HepG2 (cell line): ENCODE results near the gene KTI12. TPM values are rescaled to one million over a fixed set of nuclear protein-coding genes. Genes with fewer than 3 reads are reported as not detected.
A peak's percentile ranks its signal among the peaks of the same experiment; 100 is the strongest.

ENCODE experiments used
- ELF4 ChIP-seq: sonication (generic); formaldehyde crosslinking; IDR thresholded peaks from 2 replicates; pipeline ENCODE4 v1.5.0; 2020; ENCODE audit warnings: missing genetic modification reagents, mild to moderate bottlenecking, moderate library complexity, borderline replicate concordance
- HNF4G ChIP-seq, 2 experiments: sonication (generic) in 1 of 2; formaldehyde crosslinking in 1 of 2; IDR thresholded peaks; 2 replicates each; pipeline versions ENCODE4 v1.4.0 to v1.6.1; 2011 to 2020; ENCODE audit warnings: borderline replicate concordance in 2 of 2, low read depth in 2 of 2, mild to moderate bottlenecking in 2 of 2, low read length in 1 of 2, missing genetic modification reagents in 1 of 2, moderate library complexity in 1 of 2
- KDM2A ChIP-seq: sonication (generic); formaldehyde crosslinking; IDR thresholded peaks from 2 replicates; pipeline ENCODE4 v1.4.0; 2020; ENCODE audit warnings: low read depth, missing genetic modification reagents, borderline replicate concordance
- RARA ChIP-seq: IDR thresholded peaks from 2 replicates; pipeline ENCODE4 v1.6.1; 2016; ENCODE audit warnings: missing genetic modification reagents, missing compliant biosample characterization
- ZNF3 ChIP-seq: IDR thresholded peaks from 2 replicates; pipeline ENCODE4 v1.7.0; 2017; ENCODE audit warnings: inconsistent platforms
- ZNF317 ChIP-seq: sonication (generic); formaldehyde crosslinking; IDR thresholded peaks from 2 replicates; pipeline ENCODE4 v1.5.0; 2020; ENCODE audit warnings: mild to moderate bottlenecking, missing genetic modification reagents
- polyA plus RNA-seq, 8 experiments: library from polyadenylated mRNA; depleted of rRNA in 3 of 8; stranded (reverse) in 7 of 8; unstranded in 1 of 8; fragments of >200 nt; fragmentation: Illumina TruSeq in 4 of 8; extraction: Trizol in 4 of 8; gene quantifications; 2 replicates each; pipeline versions ENCODE4 v1.2.1 to v1.2.3, GENCODE V29; 2011 to 2016; ENCODE audit warnings: low read depth in 4 of 8, missing spikeins in 1 of 8, mixed read lengths in 1 of 8; ENCODE audit not compliant: insufficient read depth in 1 of 8
- total RNA-seq, 5 experiments: library from RNA; depleted of rRNA; stranded (reverse); fragments of >200 nt; fragmentation: Illumina TruSeq; extraction: Trizol; gene quantifications; 2 replicates each; pipeline ENCODE4 v1.2.3, GENCODE V29; 2016; ENCODE audit warnings: low read depth in 1 of 5
- TF ChIP-seq, protein P1 (sequence below): sonication (generic); formaldehyde crosslinking; IDR thresholded peaks from 2 replicates; pipeline ENCODE4 v1.5.0; 2020; ENCODE audit warnings: mild to moderate bottlenecking, missing genetic modification reagents, borderline replicate concordance
- TF ChIP-seq, protein P2 (sequence below): sonication (generic); formaldehyde crosslinking; IDR thresholded peaks from 2 replicates; pipeline ENCODE4 v1.4.0; 2020; ENCODE audit warnings: missing genetic modification reagents, borderline replicate concordance
- TF ChIP-seq, protein P3 (sequence below): sonication (generic); formaldehyde crosslinking; IDR thresholded peaks from 2 replicates; pipeline ENCODE4 v1.4.0; 2020; ENCODE audit warnings: mild to moderate bottlenecking, missing genetic modification reagents
- TF ChIP-seq, protein P4 (sequence below): sonication (generic); formaldehyde crosslinking; IDR thresholded peaks from 2 replicates; pipeline ENCODE4 v1.4.0; 2020; ENCODE audit warnings: missing genetic modification reagents, borderline replicate concordance
- TF ChIP-seq, protein P5 (sequence below): sonication (generic); formaldehyde crosslinking; IDR thresholded peaks from 2 replicates; pipeline ENCODE4; 2020; ENCODE audit warnings: missing genetic modification reagents, mild to moderate bottlenecking, borderline replicate concordance
- TF ChIP-seq, protein P6 (sequence below): IDR thresholded peaks from 2 replicates; pipeline ENCODE4 v1.6.1; 2016; ENCODE audit warnings: missing biosample characterization, missing genetic modification reagents, low read depth
- TF ChIP-seq, protein P7 (sequence below): sonication (generic); formaldehyde crosslinking; IDR thresholded peaks from 2 replicates; pipeline ENCODE4 v1.9.0; 2021; ENCODE audit warnings: missing genetic modification reagents, borderline replicate concordance

The KTI12 gene
- total and polyA plus RNA-seq, 2 of the 13 experiments (the other 11 are each of a cell fraction or from before 2014, with no cell fraction given): 7.4 to 10.2 TPM

DNA sequence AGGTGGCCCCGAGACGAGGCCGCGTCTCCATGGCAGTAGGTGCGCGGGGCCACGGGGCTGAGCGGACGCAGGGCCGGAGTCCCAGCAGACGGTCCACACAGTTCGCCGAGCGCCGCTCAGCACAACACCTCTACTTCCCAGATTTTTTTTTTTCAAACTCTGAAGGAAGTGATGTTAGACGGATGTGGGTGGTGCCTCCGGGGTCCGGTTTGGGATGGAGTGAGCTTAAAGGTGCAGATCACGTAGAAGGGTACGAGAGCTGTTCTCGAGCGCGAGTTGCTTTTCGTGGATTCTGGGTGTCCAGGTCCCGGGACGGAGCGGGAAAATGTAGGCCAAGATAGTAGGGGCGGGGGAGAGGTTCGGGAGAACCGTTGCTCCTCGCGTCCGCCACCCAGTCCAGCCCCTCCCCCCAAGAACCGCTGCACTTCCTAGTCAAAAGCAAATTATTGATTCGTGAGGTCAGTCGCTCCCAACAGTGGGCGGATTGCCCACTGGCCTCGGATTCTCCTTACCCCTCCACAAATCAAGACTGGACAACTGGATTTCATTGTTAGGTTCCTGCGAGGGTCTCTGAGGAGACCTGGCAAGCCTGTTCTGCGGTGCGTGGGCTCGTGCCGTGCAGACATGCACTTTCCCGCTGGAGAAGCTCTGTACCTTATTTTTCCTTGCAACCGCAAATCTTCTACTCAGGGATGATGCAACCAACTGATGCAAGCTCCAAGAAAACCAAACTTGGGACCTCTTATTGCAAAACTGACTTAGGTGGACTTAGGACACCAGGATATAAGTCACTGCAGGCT is 21.7 kb upstream of the KTI12 start, which contains the start of gene TXNDC12 (continued):
- TF ChIP-seq, protein P1, sequence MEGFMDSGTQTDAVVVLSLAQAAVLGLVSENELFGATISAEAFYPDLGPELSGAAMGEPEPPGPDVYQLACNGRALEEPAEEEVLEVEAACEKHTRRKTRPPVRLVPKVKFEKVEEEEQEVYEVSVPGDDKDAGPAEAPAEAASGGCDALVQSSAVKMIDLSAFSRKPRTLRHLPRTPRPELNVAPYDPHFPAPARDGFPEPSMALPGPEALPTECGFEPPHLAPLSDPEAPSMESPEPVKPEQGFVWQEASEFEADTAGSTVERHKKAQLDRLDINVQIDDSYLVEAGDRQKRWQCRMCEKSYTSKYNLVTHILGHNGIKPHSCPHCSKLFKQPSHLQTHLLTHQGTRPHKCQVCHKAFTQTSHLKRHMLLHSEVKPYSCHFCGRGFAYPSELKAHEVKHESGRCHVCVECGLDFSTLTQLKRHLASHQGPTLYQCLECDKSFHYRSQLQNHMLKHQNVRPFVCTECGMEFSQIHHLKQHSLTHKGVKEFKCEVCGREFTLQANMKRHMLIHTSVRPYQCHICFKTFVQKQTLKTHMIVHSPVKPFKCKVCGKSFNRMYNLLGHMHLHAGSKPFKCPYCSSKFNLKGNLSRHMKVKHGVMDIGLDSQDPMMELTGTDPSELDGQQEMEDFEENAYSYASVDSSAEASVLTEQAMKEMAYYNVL (CRISPR knock-in tag): peak; percentile 47; the same call in 1 of the 2 replicates
- peak; percentile 20; the same call in 1 of the 2 replicates for TF ChIP-seq HNF4G (IDR thresholded peaks at IDR 0.05; ENCODE audit: borderline replicate concordance, low read depth, low read length)
- TF ChIP-seq HNF4G (CRISPR knock-in tag; IDR thresholded peaks at IDR 0.05; ENCODE audit: borderline replicate concordance, low read depth): no peak
- TF ChIP-seq, protein P2, sequence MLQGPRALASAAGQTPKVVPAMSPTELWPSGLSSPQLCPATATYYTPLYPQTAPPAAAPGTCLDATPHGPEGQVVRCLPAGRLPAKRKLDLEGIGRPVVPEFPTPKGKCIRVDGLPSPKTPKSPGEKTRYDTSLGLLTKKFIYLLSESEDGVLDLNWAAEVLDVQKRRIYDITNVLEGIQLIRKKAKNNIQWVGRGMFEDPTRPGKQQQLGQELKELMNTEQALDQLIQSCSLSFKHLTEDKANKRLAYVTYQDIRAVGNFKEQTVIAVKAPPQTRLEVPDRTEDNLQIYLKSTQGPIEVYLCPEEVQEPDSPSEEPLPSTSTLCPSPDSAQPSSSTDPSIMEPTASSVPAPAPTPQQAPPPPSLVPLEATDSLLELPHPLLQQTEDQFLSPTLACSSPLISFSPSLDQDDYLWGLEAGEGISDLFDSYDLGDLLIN: 0 out of 2 replicates have a peak, but pooled peaks have one; percentile 50
- TF ChIP-seq, protein P3, sequence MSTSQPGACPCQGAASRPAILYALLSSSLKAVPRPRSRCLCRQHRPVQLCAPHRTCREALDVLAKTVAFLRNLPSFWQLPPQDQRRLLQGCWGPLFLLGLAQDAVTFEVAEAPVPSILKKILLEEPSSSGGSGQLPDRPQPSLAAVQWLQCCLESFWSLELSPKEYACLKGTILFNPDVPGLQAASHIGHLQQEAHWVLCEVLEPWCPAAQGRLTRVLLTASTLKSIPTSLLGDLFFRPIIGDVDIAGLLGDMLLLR (CRISPR knock-in tag): peak; percentile 64; the same call in 1 of the 2 replicates
- TF ChIP-seq, protein P4, sequence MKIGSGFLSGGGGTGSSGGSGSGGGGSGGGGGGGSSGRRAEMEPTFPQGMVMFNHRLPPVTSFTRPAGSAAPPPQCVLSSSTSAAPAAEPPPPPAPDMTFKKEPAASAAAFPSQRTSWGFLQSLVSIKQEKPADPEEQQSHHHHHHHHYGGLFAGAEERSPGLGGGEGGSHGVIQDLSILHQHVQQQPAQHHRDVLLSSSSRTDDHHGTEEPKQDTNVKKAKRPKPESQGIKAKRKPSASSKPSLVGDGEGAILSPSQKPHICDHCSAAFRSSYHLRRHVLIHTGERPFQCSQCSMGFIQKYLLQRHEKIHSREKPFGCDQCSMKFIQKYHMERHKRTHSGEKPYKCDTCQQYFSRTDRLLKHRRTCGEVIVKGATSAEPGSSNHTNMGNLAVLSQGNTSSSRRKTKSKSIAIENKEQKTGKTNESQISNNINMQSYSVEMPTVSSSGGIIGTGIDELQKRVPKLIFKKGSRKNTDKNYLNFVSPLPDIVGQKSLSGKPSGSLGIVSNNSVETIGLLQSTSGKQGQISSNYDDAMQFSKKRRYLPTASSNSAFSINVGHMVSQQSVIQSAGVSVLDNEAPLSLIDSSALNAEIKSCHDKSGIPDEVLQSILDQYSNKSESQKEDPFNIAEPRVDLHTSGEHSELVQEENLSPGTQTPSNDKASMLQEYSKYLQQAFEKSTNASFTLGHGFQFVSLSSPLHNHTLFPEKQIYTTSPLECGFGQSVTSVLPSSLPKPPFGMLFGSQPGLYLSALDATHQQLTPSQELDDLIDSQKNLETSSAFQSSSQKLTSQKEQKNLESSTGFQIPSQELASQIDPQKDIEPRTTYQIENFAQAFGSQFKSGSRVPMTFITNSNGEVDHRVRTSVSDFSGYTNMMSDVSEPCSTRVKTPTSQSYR (CRISPR knock-in tag): peak; percentile 94
- TF ChIP-seq, protein P5, sequence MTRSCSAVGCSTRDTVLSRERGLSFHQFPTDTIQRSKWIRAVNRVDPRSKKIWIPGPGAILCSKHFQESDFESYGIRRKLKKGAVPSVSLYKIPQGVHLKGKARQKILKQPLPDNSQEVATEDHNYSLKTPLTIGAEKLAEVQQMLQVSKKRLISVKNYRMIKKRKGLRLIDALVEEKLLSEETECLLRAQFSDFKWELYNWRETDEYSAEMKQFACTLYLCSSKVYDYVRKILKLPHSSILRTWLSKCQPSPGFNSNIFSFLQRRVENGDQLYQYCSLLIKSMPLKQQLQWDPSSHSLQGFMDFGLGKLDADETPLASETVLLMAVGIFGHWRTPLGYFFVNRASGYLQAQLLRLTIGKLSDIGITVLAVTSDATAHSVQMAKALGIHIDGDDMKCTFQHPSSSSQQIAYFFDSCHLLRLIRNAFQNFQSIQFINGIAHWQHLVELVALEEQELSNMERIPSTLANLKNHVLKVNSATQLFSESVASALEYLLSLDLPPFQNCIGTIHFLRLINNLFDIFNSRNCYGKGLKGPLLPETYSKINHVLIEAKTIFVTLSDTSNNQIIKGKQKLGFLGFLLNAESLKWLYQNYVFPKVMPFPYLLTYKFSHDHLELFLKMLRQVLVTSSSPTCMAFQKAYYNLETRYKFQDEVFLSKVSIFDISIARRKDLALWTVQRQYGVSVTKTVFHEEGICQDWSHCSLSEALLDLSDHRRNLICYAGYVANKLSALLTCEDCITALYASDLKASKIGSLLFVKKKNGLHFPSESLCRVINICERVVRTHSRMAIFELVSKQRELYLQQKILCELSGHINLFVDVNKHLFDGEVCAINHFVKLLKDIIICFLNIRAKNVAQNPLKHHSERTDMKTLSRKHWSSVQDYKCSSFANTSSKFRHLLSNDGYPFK: peak; percentile 66; the same call in 1 of the 2 replicates
- TF ChIP-seq ELF4 (CRISPR knock-in tag): peak; percentile 65; the same call in 1 of the 2 replicates
- no peak for TF ChIP-seq ZNF3
- TF ChIP-seq KDM2A (CRISPR knock-in tag): peak; percentile 83; the same call in 1 of the 2 replicates
- TF ChIP-seq, protein P6, sequence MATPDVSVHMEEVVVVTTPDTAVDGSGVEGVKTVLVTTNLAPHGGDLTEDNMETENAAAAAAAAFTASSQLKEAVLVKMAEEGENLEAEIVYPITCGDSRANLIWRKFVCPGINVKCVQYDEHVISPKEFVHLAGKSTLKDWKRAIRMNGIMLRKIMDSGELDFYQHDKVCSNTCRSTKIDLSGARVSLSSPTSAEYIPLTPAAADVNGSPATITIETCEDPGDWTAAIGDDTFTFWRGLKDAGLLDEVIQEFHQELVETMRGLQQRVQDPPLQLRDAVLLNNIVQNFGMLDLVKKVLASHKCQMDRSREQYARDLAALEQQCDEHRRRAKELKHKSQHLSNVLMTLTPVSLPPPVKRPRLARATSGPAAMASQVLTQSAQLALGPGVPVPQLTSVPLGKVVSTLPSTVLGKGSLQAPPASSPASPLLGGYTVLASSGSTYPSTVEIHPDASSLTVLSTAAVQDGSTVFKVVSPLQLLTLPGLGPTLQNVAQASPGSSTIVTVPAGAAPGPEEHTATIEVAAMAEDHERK: no peak
- TF ChIP-seq ZNF317: peak; percentile 51
- TF ChIP-seq, protein P7, sequence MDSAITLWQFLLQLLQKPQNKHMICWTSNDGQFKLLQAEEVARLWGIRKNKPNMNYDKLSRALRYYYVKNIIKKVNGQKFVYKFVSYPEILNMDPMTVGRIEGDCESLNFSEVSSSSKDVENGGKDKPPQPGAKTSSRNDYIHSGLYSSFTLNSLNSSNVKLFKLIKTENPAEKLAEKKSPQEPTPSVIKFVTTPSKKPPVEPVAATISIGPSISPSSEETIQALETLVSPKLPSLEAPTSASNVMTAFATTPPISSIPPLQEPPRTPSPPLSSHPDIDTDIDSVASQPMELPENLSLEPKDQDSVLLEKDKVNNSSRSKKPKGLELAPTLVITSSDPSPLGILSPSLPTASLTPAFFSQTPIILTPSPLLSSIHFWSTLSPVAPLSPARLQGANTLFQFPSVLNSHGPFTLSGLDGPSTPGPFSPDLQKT: no peak
- TF ChIP-seq RARA (CRISPR knock-in tag): peak; percentile 43
